OCI-LY3 (cell line): Measurements from ENCODE around the gene C12orf57.

Experiments used
- H2AFZ ChIP-seq: fragments of 200-600, 300-600 bp; shearing (Covaris generic); 2 replicates; pipeline ENCODE4 v1.6.0; 2014; ENCODE audit warnings: antibody characterized with exemption, low read depth, low read length
- H3K27ac ChIP-seq: fragments of 200-600, 300-600 bp; sonication (generic); 2 replicates; pipeline ENCODE4 v1.5.1; 2014; ENCODE audit warnings: mild to moderate bottlenecking, low read length, moderate library complexity, mixed read lengths
- H3K27me3 ChIP-seq: fragments of 200-600, 300-600 bp; sonication (generic); 2 replicates; pipeline ENCODE4 v1.6.1; 2014; ENCODE audit warnings: low read depth, low read length, mixed read lengths
- H3K36me3 ChIP-seq: fragments of 200-600, 300-600 bp; sonication (generic); replicated peaks from 2 replicates; pipeline ENCODE3; 2014; ENCODE audit warnings: low read depth, low read length, mixed read lengths
- H3K4me1 ChIP-seq: fragments of 300-600, 200-600 bp; sonication (generic); 2 replicates; pipeline ENCODE4 v1.6.1; 2014; ENCODE audit warnings: low read length, mixed read lengths
- H3K4me2 ChIP-seq: fragments of 200-600, 300-600 bp; sonication (generic); 2 replicates; pipeline ENCODE4 v1.6.1; 2014; ENCODE audit warnings: low read length, mixed read lengths
- H3K4me3 ChIP-seq: fragments of 300-600, 200-600 bp; sonication (generic); 2 replicates; pipeline ENCODE4 v1.5.1; 2014; ENCODE audit warnings: antibody characterized with exemption, mild to moderate bottlenecking, low read length, moderate library complexity
- H3K79me2 ChIP-seq: fragments of 300-600, 200-600 bp; shearing (Covaris generic); 2 replicates; pipeline ENCODE4 v1.6.1; 2014; ENCODE audit warnings: mild to moderate bottlenecking, low read length, mixed read lengths
- H3K9ac ChIP-seq: fragments of 300-600, 200-600 bp; shearing (Covaris generic); 2 replicates; pipeline ENCODE4 v1.6.0; 2014; ENCODE audit warnings: mild to moderate bottlenecking, low read length, moderate library complexity
- H3K9me3 ChIP-seq: fragments of 200-600, 300-600 bp; shearing (Covaris generic); 2 replicates; pipeline ENCODE4 v1.6.1; 2014; ENCODE audit warnings: low read length, mixed read lengths; ENCODE audit not compliant: insufficient read depth
- H4K20me1 ChIP-seq: fragments of 200-600, 300-600 bp; sonication (generic); 2 replicates; pipeline ENCODE4 v1.6.1; 2016; ENCODE audit warnings: low read length, mixed read lengths; ENCODE audit not compliant: insufficient read depth
- CTCF ChIP-seq: fragments of 200-600, 300-600 bp; sonication (generic); IDR thresholded peaks from 2 replicates; pipeline ENCODE4 v1.5.1; 2014; ENCODE audit warnings: antibody characterized with exemption, low read length, low read depth
- EZH2phosphoT487 ChIP-seq: fragments of 200-600 bp; shearing (Covaris generic); IDR thresholded peaks from 2 replicates; pipeline ENCODE4 v1.6.1; 2018; ENCODE audit warnings: antibody characterized with exemption, mixed run types, low read depth

Gene C12orf57

GRCh38 chr12:6961695-6962284 is 18.0 kb downstream of the C12orf57 start:
- Histone ChIP-seq H3K4me1 (peaks cover 55% of the 10 kb centered on the region), H3K4me2 (peak overlapping the region; percentile 53), H3K79me2 (no peaks in the 10 kb centered on the region), H3K27ac (peak overlapping the region; percentile 43), H3K27me3 (no peaks in the 10 kb centered on the region), H3K9ac (peak overlapping the region; percentile 48; the same call in 1 of the 2 replicates), H4K20me1 (no peaks in the 10 kb centered on the region), H3K9me3 (no peaks in the 10 kb centered on the region), H2AFZ (no peak overlapping the region), H3K4me3 (peak overlapping the region; percentile 29; the same call in 1 of the 2 replicates), H3K36me3 (peaks cover 45% of the 10 kb centered on the region)
- TF ChIP-seq CTCF (peak; percentile 40), EZH2phosphoT487 (no peak)

GRCh38 chr12:6962285-6963015 is 18.6 kb downstream of the C12orf57 start:
- Histone ChIP-seq H3K27me3 (no peaks in the 10 kb centered on the region), H3K4me2 (peak overlapping the region; percentile 53), H3K27ac (0 out of 2 replicates have a peak overlapping the region, but pooled peaks have one; percentile 43), H2AFZ (no peak overlapping the region), H3K9me3 (no peaks in the 10 kb centered on the region), H4K20me1 (no peaks in the 10 kb centered on the region), H3K4me3 (no peak overlapping the region), H3K36me3 (peaks cover 49% of the 10 kb centered on the region), H3K79me2 (no peaks in the 10 kb centered on the region; the same call in 1 of the 2 replicates), H3K9ac (peak overlapping the region; percentile 48; the same call in 1 of the 2 replicates), H3K4me1 (peaks cover 55% of the 10 kb centered on the region)
- TF ChIP-seq CTCF (no peak; the same call in 1 of the 2 replicates), EZH2phosphoT487 (no peak)

- H3K79me2 ChIP-seq, result peaks cover 6% of the 10 kb centered on the region
- H3K36me3 ChIP-seq, result peaks cover 49% of the 10 kb centered on the region
- TF ChIP-seq EZH2phosphoT487 (no peak), CTCF (no peak)
- H3K9me3 ChIP-seq, result no peaks in the 10 kb centered on the region
- peaks cover 51% of the 10 kb centered on the region for H3K4me1 ChIP-seq
- H3K27me3 ChIP-seq, result no peaks in the 10 kb centered on the region
- H2AFZ ChIP-seq, result no peak overlapping the region
- H3K4me3 ChIP-seq, result no peak overlapping the region
- no peak overlapping the region for H3K27ac ChIP-seq
- no peak overlapping the region for H3K9ac ChIP-seq
- H4K20me1 ChIP-seq, result no peaks in the 10 kb centered on the region
- no peak overlapping the region for H3K4me2 ChIP-seq
These were observed 19.4 kb downstream of the C12orf57 start for GRCh38 chr12:6963016-6963731.
